Measurements from ENCODE around the gene GRIN1. TPM values are rescaled to one million over a fixed set of nuclear protein-coding genes. Genes with fewer than 3 reads are reported as not detected.

GRIN1 gene
- 0.58 to 0.99 TPM (median 0.64 TPM) in 3 replicates for total RNA-seq

- H3K27ac Mint-ChIP-seq: no peak within 1 kb of the TSS
- peaks cover 92% of the 10 kb centered on the region for H3K27me3 Mint-ChIP-seq (ENCODE audit: low read depth)
- no peaks in the 10 kb centered on the region for H3K4me1 Mint-ChIP-seq
- H3K4me3 Mint-ChIP-seq: peak within 1 kb of the TSS; percentile 30
- no peak for TF ChIP-seq CTCF (IDR thresholded peaks at IDR 0.05; ENCODE audit: unreplicated experiment)
- no peaks in the 10 kb centered on the region for H3K9me3 Mint-ChIP-seq
- peak; percentile 59 to 80 for DNase-seq (ENCODE audit: low spot score in 2 of 2, unreplicated experiment in 2 of 2)
- no peaks in the 10 kb centered on the region for H3K36me3 Mint-ChIP-seq
Measured at GRCh38 chr9:137138722-137139467, at the start of gene GRIN1. Gene GRIN1 (plus strand): TSS chr9:137139154. CDS start chr9:137139487, 333 bp downstream.

DNA sequence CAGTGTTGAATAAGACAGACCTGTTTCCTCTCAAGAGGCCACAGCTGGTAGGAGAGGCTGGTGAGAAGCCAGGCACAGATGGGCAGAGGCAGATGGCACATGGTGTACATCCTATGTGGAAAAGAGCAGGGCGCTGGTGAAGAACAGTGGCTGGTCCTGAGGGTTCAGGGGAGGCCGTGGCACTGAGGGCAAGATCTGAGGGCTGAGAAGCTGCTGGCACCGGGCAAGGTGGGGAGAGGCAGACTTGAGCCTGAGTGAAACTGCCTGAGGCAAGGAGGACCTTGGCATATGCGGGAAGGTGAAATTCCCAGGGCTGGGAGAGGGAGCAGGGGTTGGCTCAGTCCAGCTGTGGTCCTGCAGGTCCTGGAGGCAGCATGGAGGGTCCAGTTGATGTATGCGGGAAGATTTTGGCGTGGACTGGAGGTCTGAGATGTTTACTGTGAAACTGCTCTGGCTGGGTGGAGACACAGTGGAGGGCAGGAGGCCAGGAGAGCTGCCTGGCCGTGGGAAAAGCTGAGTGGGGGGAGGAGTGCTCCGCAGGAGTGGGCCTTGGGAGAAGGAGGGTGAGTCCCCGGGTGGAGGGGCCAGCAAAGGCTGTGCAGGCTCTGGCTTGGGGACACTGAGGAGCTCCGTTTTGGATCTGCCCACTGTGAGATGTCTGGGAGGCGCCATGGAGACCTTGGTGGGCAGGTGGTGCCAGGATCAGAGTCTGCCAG is 49.6 kb upstream of the GRIN1 start:
- H3K4me3 Mint-ChIP-seq: no peak overlapping the region
- no peak for DNase-seq (ENCODE audit: low spot score in 2 of 2, unreplicated experiment in 2 of 2)
- H3K9me3 Mint-ChIP-seq: no peaks in the 10 kb centered on the region
- no peak for TF ChIP-seq CTCF (IDR thresholded peaks at IDR 0.05; ENCODE audit: unreplicated experiment)
- H3K36me3 Mint-ChIP-seq: peaks cover 12% of the 10 kb centered on the region
- no peaks in the 10 kb centered on the region for H3K27me3 Mint-ChIP-seq (ENCODE audit: low read depth)
- H3K27ac Mint-ChIP-seq: no peak overlapping the region
- peaks cover 15% of the 10 kb centered on the region for H3K4me1 Mint-ChIP-seq

DNA sequence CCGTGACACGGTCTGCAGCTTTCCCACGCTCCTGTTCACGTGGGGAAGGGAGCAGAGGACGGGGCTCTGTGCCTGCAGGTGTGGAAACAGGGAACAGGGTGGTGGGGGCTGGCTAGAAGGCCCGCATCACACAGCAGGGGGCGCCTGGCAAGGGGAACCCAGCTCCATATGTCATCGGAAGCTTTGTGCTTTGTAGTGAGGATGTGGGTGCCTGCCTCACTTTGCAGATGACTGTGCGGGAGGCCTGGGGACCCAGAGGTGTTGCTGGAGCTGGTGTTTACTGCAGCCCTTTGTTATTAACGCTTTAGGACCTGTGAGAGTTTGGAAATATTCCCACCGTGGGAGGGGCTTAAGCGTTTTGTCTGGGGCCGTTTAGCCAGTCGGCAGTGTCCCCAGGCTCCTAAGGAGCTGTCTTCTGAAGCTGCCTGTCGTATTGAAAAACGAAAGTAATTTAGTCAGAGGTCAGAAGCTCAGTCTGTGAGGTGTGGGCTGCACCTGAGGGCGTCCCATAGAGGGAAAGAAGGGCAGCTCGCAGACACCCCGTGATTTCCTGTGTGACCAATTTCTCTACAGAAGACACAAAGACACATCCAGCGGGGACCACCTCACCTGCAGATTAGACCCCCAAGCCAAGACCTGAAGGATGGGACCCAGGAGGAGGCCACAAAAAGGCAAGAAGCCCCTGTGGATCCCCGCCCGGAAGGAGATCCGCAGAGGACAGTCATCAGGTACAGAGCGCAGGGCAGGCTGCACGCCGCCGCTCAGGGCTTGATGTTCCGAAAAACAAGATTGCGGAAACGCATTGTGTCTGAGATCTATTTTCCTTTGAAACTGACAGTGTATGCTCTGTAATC is 43.1 kb upstream of the GRIN1 start:
- no peaks in the 10 kb centered on the region for H3K4me1 Mint-ChIP-seq
- TF ChIP-seq CTCF (IDR thresholded peaks at IDR 0.05; ENCODE audit: unreplicated experiment): no peak

DNA sequence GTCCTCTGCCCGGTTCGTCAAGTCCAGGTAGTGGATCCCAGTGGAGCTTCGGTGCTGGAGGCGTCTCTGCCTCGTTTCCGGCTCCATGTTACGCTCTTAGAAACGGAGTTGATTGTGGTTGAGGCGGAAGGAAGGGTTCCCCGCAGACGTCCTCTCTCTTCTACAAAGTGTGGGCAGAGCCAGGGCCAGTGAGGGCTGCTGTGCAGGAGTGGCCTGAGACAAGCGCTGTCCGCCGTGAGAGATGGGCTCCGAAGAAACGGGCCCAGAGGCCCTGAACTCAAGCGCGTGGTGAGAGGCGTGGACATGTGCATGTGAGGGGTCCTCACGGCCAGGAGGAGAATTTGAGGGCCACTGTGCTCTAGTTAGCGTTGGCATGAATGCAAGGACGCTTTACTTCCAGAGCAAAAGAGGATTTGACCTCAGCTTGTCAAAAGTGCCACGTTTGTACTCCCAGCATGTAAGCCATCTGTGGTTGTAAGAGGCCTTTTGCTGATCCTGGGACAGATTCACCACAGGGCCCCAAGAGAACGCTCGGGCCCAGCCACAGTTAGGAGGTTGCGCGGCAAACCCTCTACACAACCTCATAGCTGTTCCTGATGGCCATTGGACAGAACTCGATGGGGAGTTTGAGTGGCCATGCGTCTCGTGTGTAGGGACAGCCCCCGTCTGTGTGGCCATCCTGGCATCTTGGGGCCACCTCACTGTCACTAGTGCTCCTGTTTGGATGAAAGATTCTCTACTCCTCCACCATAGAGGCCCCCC is 42.0 kb upstream of the GRIN1 start:
- Mint-ChIP-seq H3K27me3 (ENCODE audit: low read depth) (no peaks in the 10 kb centered on the region), H3K9me3 (no peaks in the 10 kb centered on the region), H3K4me3 (no peak overlapping the region), H3K36me3 (peaks cover 23% of the 10 kb centered on the region), H3K27ac (no peak overlapping the region), H3K4me1 (no peaks in the 10 kb centered on the region)
- no peak for DNase-seq (ENCODE audit: low spot score in 2 of 2, unreplicated experiment in 2 of 2)
- TF ChIP-seq CTCF (IDR thresholded peaks at IDR 0.05; ENCODE audit: unreplicated experiment): no peak

More for the DNA sequence above, 43.1 kb upstream of the GRIN1 start:
- Mint-ChIP-seq H3K9me3 (no peaks in the 10 kb centered on the region), H3K36me3 (peaks cover 26% of the 10 kb centered on the region), H3K27ac (no peak overlapping the region), H3K27me3 (ENCODE audit: low read depth) (no peaks in the 10 kb centered on the region), H3K4me3 (no peak overlapping the region)
- DNase-seq (ENCODE audit: low spot score in 2 of 2, unreplicated experiment in 2 of 2): no peak

Measured in mesothelial cell of epicardium (in vitro differentiated cells).